HG02798 (cell line): ENCODE results near the gene HLX.

Source experiments
- ATAC-seq: cut with Tn5 transposase; IDR thresholded peaks from one replicate; pipeline ENCODE4 v1.9.1; 2021; ENCODE audit warnings: mild to moderate bottlenecking; ENCODE audit not compliant: unreplicated experiment, poor library complexity

The HLX gene

GRCh38 chr1:220880726-220881506, 1.7 kb downstream of the HLX start:
- ATAC-seq: no peak

GRCh38 chr1:220882061-220882891, 3.0 kb downstream of the HLX start:
- no peak for ATAC-seq

- ATAC-seq: no peak
Observed at GRCh38 chr1:220884109-220884980, 5.1 kb downstream of the HLX start.

GRCh38 chr1:220884981-220885918, 6.0 kb downstream of the HLX start:
- no peak for ATAC-seq

GRCh38 chr1:220885971-220886370, 6.7 kb downstream of the HLX start:
- no peak for ATAC-seq

GRCh38 chr1:220886470-220887201, 7.4 kb downstream of the HLX start:
- no peak for ATAC-seq

GRCh38 chr1:220887202-220887519, 7.9 kb downstream of the HLX start:
- no peak for ATAC-seq

- no peak for ATAC-seq
Observed at GRCh38 chr1:220887520-220888416, 8.5 kb downstream of the HLX start.

- ATAC-seq: no peak
Observed at GRCh38 chr1:220888417-220888986, 9.3 kb downstream of the HLX start.

- no peak for ATAC-seq
Observed at GRCh38 chr1:220889333-220889732, 10.1 kb downstream of the HLX start.

GRCh38 chr1:220889848-220890287, 10.6 kb downstream of the HLX start:
- ATAC-seq: no peak

GRCh38 chr1:220890602-220891001, 11.4 kb downstream of the HLX start:
- no peak for ATAC-seq

- ATAC-seq: no peak
Observed at GRCh38 chr1:220891224-220892085, 12.2 kb downstream of the HLX start.

GRCh38 chr1:220892086-220892376, 12.8 kb downstream of the HLX start:
- no peak for ATAC-seq

GRCh38 chr1:220892997-220893700, 13.9 kb downstream of the HLX start:
- no peak for ATAC-seq

GRCh38 chr1:220893701-220894024, 14.4 kb downstream of the HLX start:
- ATAC-seq: no peak
